Natural killer cell (primary cell): ENCODE data around the gene MRC1. TPM values are rescaled to one million over a fixed set of nuclear protein-coding genes. Genes with fewer than 3 reads are reported as not detected.

Experiments used
- ATAC-seq, 3 donors: fragments of 150-1000 bp in 2 of 3; fragments of 200-7000 bp in 1 of 3; cut with Tn5 transposase; 1 replicate in 1 of 3; 2 replicates in 2 of 3; pipeline ENCODE4 v1.10.0; 2021; ENCODE audit warnings: mild to moderate bottlenecking in 2 of 3, moderate library complexity in 2 of 3
- DNase-seq, 2 donors: peaks; one replicate each; pipeline versions ENCODE4 v3.0.0 to v3.0.0-alpha.2; 2013 to 2021; ENCODE audit warnings: mixed read lengths in 1 of 2
- H3K27ac ChIP-seq: one replicate; pipeline ENCODE4 v1.5.1; 2013; ENCODE audit warnings: mild to moderate bottlenecking, low read length
- H3K27me3 ChIP-seq: one replicate; pipeline ENCODE4 v1.6.1; 2013; ENCODE audit warnings: low read length; ENCODE audit not compliant: control insufficient read depth, insufficient read depth
- H3K36me3 ChIP-seq: one replicate; pipeline ENCODE4 v1.6.1; 2013; ENCODE audit warnings: low read length; ENCODE audit not compliant: control insufficient read depth, insufficient read depth
- H3K4me1 ChIP-seq: one replicate; pipeline ENCODE4 v1.6.1; 2013; ENCODE audit warnings: low read length; ENCODE audit not compliant: control insufficient read depth, insufficient read depth
- H3K4me3 ChIP-seq: one replicate; pipeline ENCODE4 v1.5.1; 2013; ENCODE audit warnings: low read length
- H3K9me3 ChIP-seq: one replicate; pipeline ENCODE4 v1.6.1; 2013; ENCODE audit warnings: low read length; ENCODE audit not compliant: control insufficient read depth, insufficient read depth
- H3K27ac Mint-ChIP-seq, 2 donors: one replicate each; pipeline ENCODE4 v1.8.0; 2022; ENCODE audit warnings: mild to moderate bottlenecking in 2 of 2, mixed read lengths in 2 of 2, moderate library complexity in 1 of 2
- H3K27me3 Mint-ChIP-seq, 2 donors: one replicate each; pipeline ENCODE4 v1.8.0; 2022; ENCODE audit warnings: low read depth in 2 of 2, mixed read lengths in 2 of 2
- H3K36me3 Mint-ChIP-seq: one replicate; pipeline ENCODE4 v1.8.0; 2022; ENCODE audit warnings: mixed read lengths
- H3K4me1 Mint-ChIP-seq, 2 donors: one replicate each; pipeline ENCODE4 v1.8.0; 2022; ENCODE audit warnings: mixed read lengths in 2 of 2
- H3K4me3 Mint-ChIP-seq: one replicate; pipeline ENCODE4 v1.8.0; 2022; ENCODE audit warnings: mild to moderate bottlenecking, moderate library complexity, mixed read lengths
- H3K9me3 Mint-ChIP-seq, 2 donors: one replicate each; pipeline ENCODE4 v1.8.0; 2022; ENCODE audit warnings: mixed read lengths in 2 of 2
- WGBS: methylation state at CpG from one replicate; pipeline ENCODE4 v1.1.7; 2013; ENCODE audit warnings: missing lambda C conversion rate; ENCODE audit not compliant: insufficient coverage; 5-methylcytosine and 5-hydroxymethylcytosine counted together
- intact Hi-C: fragments of 100-400 bp; cut with micrococcal nuclease; formaldehyde crosslinking; loops from one replicate; pipeline ENCODE4 v1.14.2; 2022
- total RNA-seq, 4 donors: library from RNA; stranded (reverse); fragments of 120-200 nt in 1 of 4; gene quantifications; one replicate each; pipeline versions ENCODE4 v1.2.3 to v1.2.4, GENCODE V29; 2013 to 2022
- TF ChIP-seq, protein P1 (sequence below): fragments of 200-600 bp; IDR thresholded peaks from one replicate; pipeline ENCODE4 v1.8.0; 2022; ENCODE audit warnings: antibody characterized with exemption

The MRC1 gene
- total RNA-seq, 3 donors from 2014 or later (not counting 1 experiment from before 2014, with no cell fraction given): 0.05 to 0.18 (median 0.15) TPM

DNA sequence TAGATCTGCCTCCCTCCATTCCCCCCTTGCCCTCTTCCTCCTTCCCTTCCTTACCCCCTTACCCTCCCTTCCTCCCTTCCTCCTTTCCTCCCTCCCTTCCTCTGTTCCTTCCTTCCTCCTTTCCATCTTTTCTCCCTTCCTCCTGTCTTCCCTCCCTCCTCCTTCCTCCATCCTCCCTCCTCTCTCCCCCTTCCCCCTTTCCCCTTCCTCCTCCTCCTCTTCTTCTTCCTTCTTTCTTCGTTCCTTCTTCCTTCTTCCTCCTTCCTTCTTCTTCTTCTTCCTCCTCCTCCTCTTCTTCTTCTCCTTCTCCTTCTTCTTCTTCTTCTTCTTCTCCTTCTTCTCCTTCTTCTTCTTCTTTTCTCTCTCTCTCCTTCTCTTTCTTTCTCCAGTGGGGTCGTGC lies 57.9 kb downstream of the MRC1 start:
- intact Hi-C loops: no loop called here
- H3K27me3 Mint-ChIP-seq: peaks cover 0 to 3% of the 10 kb centered on the region in 2 donors
- H3K9me3 ChIP-seq: no peaks in the 10 kb centered on the region
- no peak overlapping the region for H3K4me3 ChIP-seq
- no peak for ATAC-seq
- H3K4me3 Mint-ChIP-seq: no peak overlapping the region
- no peak for DNase-seq
- no peaks in the 10 kb centered on the region for H3K4me1 Mint-ChIP-seq
- H3K9me3 Mint-ChIP-seq: no peaks in the 10 kb centered on the region
- no peaks in the 10 kb centered on the region for H3K36me3 Mint-ChIP-seq
- TF ChIP-seq, protein P1, sequence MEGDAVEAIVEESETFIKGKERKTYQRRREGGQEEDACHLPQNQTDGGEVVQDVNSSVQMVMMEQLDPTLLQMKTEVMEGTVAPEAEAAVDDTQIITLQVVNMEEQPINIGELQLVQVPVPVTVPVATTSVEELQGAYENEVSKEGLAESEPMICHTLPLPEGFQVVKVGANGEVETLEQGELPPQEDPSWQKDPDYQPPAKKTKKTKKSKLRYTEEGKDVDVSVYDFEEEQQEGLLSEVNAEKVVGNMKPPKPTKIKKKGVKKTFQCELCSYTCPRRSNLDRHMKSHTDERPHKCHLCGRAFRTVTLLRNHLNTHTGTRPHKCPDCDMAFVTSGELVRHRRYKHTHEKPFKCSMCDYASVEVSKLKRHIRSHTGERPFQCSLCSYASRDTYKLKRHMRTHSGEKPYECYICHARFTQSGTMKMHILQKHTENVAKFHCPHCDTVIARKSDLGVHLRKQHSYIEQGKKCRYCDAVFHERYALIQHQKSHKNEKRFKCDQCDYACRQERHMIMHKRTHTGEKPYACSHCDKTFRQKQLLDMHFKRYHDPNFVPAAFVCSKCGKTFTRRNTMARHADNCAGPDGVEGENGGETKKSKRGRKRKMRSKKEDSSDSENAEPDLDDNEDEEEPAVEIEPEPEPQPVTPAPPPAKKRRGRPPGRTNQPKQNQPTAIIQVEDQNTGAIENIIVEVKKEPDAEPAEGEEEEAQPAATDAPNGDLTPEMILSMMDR: no peak
- H3K36me3 ChIP-seq: no peaks in the 10 kb centered on the region
- no peak overlapping the region for H3K27ac ChIP-seq
- H3K4me1 ChIP-seq: no peaks in the 10 kb centered on the region
- no peak overlapping the region for H3K27ac Mint-ChIP-seq
- H3K27me3 ChIP-seq: no peaks in the 10 kb centered on the region
- WGBS: 77% methylated on average over 2 of the region's 2 CpGs

DNA sequence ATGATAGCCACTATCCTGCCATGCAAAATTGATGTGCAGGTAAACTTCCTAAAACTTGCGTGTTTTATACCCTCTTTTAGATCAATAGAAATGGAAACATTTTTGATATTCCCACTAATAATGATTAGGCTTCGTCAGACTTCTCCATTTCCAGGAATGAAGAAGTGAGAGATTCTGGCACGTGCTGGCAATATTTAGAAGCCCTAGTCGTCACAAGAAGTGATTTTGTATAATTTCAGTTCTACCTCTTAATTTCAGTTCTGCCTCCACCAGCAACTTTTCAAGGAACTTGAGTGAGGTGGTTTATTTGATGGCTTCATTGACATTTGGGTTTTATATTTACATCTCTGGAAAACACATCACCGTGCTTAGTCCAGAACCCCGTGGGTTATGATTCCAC lies 61.9 kb downstream of the MRC1 start:
- DNase-seq (no peak), ATAC-seq (no peak)
- 72% methylated on average over 5 of the region's 6 CpGs for WGBS
- no peaks in the 10 kb centered on the region for H3K9me3 ChIP-seq
- no peaks in the 10 kb centered on the region for H3K27me3 ChIP-seq
- H3K4me1 ChIP-seq: no peaks in the 10 kb centered on the region
- no peak overlapping the region for H3K27ac Mint-ChIP-seq
- intact Hi-C loops: no loop called here
- H3K36me3 Mint-ChIP-seq: no peaks in the 10 kb centered on the region
- H3K9me3 Mint-ChIP-seq: no peaks in the 10 kb centered on the region
- no peaks in the 10 kb centered on the region for H3K36me3 ChIP-seq
- H3K4me3 ChIP-seq: no peak overlapping the region
- TF ChIP-seq, protein P1: no peak
- no peak overlapping the region for H3K27ac ChIP-seq
- no peaks in the 10 kb centered on the region for H3K27me3 Mint-ChIP-seq
- H3K4me3 Mint-ChIP-seq: no peak overlapping the region
- H3K4me1 Mint-ChIP-seq: peaks cover 6% of the 10 kb centered on the region in 2 donors

DNA sequence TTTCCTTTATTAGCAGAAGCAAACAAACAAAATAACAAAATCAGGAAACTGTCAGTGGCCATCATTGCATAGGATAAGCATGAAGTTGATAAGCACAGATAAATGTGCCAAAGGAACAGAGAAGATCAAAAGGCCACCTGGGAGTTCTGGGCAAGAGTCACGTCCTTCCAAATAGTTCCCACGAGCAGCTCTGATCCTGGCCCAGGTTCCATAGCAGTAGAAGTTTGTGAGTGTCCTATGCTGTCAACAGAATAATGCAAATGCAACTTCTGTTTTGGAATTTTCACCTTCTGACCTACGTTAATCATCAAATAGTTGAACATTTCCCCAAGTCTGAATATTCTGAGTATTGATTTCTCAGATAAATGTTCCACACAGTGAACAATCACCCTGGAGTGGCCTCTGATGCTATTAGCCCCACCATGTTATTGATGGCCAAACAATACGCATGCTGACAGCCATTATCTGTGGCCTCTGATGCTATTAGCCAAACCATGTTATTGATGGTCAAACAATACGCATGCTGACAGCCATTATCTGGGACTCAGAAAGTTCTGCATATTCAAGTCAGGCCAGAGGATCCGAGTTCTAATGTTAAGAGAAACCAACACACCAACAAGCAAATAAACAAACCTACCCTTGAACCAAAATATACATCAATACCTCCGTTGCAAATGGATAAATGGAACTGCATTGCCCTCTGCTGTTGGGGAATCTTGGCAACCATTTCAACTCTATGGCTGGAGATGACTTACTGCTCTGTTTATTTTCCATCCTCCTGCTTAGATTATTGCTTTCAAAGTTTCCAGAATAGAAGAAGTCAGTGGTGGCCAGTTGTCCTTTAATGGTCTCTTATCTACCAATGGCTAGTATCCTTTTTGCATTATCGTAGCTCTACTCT lies 63.3 kb downstream of the MRC1 start:
- ATAC-seq (peak in 2 of 3 donors; percentile 41 to 46), DNase-seq (peak in 1 of 2 donors; percentile 50)
- Histone ChIP-seq H3K27me3 (no peaks in the 10 kb centered on the region), H3K4me3 (no peak overlapping the region), H3K9me3 (no peaks in the 10 kb centered on the region), H3K27ac (no peak overlapping the region), H3K4me1 (no peaks in the 10 kb centered on the region), H3K36me3 (no peaks in the 10 kb centered on the region)
- 67% methylated on average over 8 of the region's 8 CpGs for WGBS
- Mint-ChIP-seq H3K36me3 (no peaks in the 10 kb centered on the region), H3K9me3 (no peaks in the 10 kb centered on the region), H3K4me1 (peaks cover 6% of the 10 kb centered on the region in 2 donors), H3K4me3 (no peak overlapping the region), H3K27me3 (no peaks in the 10 kb centered on the region), H3K27ac (no peak overlapping the region)
- TF ChIP-seq, protein P1: peak; percentile 57
- intact Hi-C loops: loop anchor here (1.0 kb wide), 2 partner anchors 25 to 265 kb away; no protein-coding TSS in a partner anchor
